ENCODE results near the gene ELP1.

ELP1 gene

GRCh38 chr9:108933231-108933717, 650 bp downstream of the ELP1 start:
- TF ChIP-seq EP300 (IDR thresholded peaks at IDR 0.05; ENCODE audit: borderline replicate concordance): no peak
- no peak for TF ChIP-seq USF1 (IDR thresholded peaks at IDR 0.05)
- TF ChIP-seq ZBTB7A (IDR thresholded peaks at IDR 0.05; ENCODE audit: low read depth): no peak
- TF ChIP-seq NFIC (IDR thresholded peaks at IDR 0.05): no peak; the same call in 1 of the 2 replicates
- TF ChIP-seq CREB1 (IDR thresholded peaks at IDR 0.05; ENCODE audit: low read depth): no peak
- no peak for TF ChIP-seq REST (IDR thresholded peaks at IDR 0.05; ENCODE audit: low read depth)
- no peak for TF ChIP-seq TAF1 (IDR thresholded peaks at IDR 0.05; ENCODE audit: low read depth)
- TF ChIP-seq RAD21 (IDR thresholded peaks at IDR 0.05; ENCODE audit: low read depth): no peak
- no peak for TF ChIP-seq TCF12 (IDR thresholded peaks at IDR 0.05; ENCODE audit: low read depth)
- no peak for TF ChIP-seq FOXM1 (IDR thresholded peaks at IDR 0.05; ENCODE audit: borderline replicate concordance, low read depth)
- TF ChIP-seq TEAD4 (IDR thresholded peaks at IDR 0.05): no peak

- TF ChIP-seq FOXM1 (IDR thresholded peaks at IDR 0.05; ENCODE audit: borderline replicate concordance, low read depth) (no peak), TCF12 (IDR thresholded peaks at IDR 0.05; ENCODE audit: low read depth) (no peak), REST (IDR thresholded peaks at IDR 0.05; ENCODE audit: low read depth) (no peak), EP300 (IDR thresholded peaks at IDR 0.05; ENCODE audit: borderline replicate concordance) (no peak), NFIC (IDR thresholded peaks at IDR 0.05) (no peak), TEAD4 (IDR thresholded peaks at IDR 0.05) (no peak), EGR1 (IDR thresholded peaks at IDR 0.05) (no peak), YY1 (IDR thresholded peaks at IDR 0.05; ENCODE audit: low read depth) (no peak), ZBTB7A (IDR thresholded peaks at IDR 0.05; ENCODE audit: low read depth) (no peak), CREB1 (IDR thresholded peaks at IDR 0.05; ENCODE audit: low read depth) (no peak), RAD21 (IDR thresholded peaks at IDR 0.05; ENCODE audit: low read depth) (no peak), TAF1 (IDR thresholded peaks at IDR 0.05; ENCODE audit: low read depth) (no peak), CEBPB (IDR thresholded peaks at IDR 0.05) (no peak), USF1 (IDR thresholded peaks at IDR 0.05) (no peak), MAX (IDR thresholded peaks at IDR 0.05) (no peak)
These were observed 5.5 kb downstream of the ELP1 start for GRCh38 chr9:108928386-108928785.

GRCh38 chr9:108924466-108924865, 9.5 kb downstream of the ELP1 start:
- TF ChIP-seq MAX (IDR thresholded peaks at IDR 0.05) (no peak), ZBTB7A (IDR thresholded peaks at IDR 0.05; ENCODE audit: low read depth) (no peak), YY1 (IDR thresholded peaks at IDR 0.05; ENCODE audit: low read depth) (no peak), EP300 (IDR thresholded peaks at IDR 0.05; ENCODE audit: borderline replicate concordance) (no peak), TEAD4 (IDR thresholded peaks at IDR 0.05) (no peak), CREB1 (IDR thresholded peaks at IDR 0.05; ENCODE audit: low read depth) (no peak), NFIC (IDR thresholded peaks at IDR 0.05) (no peak), CEBPB (IDR thresholded peaks at IDR 0.05) (no peak), TCF12 (IDR thresholded peaks at IDR 0.05; ENCODE audit: low read depth) (no peak), USF1 (IDR thresholded peaks at IDR 0.05) (no peak), REST (IDR thresholded peaks at IDR 0.05; ENCODE audit: low read depth) (no peak), FOXM1 (IDR thresholded peaks at IDR 0.05; ENCODE audit: borderline replicate concordance, low read depth) (no peak), TAF1 (IDR thresholded peaks at IDR 0.05; ENCODE audit: low read depth) (no peak), RAD21 (IDR thresholded peaks at IDR 0.05; ENCODE audit: low read depth) (no peak), EGR1 (IDR thresholded peaks at IDR 0.05) (no peak)

- TF ChIP-seq USF1 (IDR thresholded peaks at IDR 0.05) (no peak), RAD21 (IDR thresholded peaks at IDR 0.05; ENCODE audit: low read depth) (no peak), TAF1 (IDR thresholded peaks at IDR 0.05; ENCODE audit: low read depth) (no peak), YY1 (IDR thresholded peaks at IDR 0.05; ENCODE audit: low read depth) (no peak), NFIC (IDR thresholded peaks at IDR 0.05) (no peak), CREB1 (IDR thresholded peaks at IDR 0.05; ENCODE audit: low read depth) (no peak), MAX (IDR thresholded peaks at IDR 0.05) (no peak), FOXM1 (IDR thresholded peaks at IDR 0.05; ENCODE audit: borderline replicate concordance, low read depth) (no peak), TCF12 (IDR thresholded peaks at IDR 0.05; ENCODE audit: low read depth) (no peak)
These were observed 12.7 kb downstream of the ELP1 start for GRCh38 chr9:108921200-108921599.
